ENCODE data around the gene PDGFA.

- TF ChIP-seq CTCF (conservative IDR thresholded peaks at IDR 0.05; ENCODE audit: low read length) = no peak
- no peak for TF ChIP-seq EZH2phosphoT487 (IDR thresholded peaks at IDR 0.05; ENCODE audit: borderline replicate concordance, low read depth, low read length)
These were observed 42.2 kb upstream of the PDGFA start for GRCh38 chr7:561631-562373.
